ENCODE results near the gene RGS1.

DNA sequence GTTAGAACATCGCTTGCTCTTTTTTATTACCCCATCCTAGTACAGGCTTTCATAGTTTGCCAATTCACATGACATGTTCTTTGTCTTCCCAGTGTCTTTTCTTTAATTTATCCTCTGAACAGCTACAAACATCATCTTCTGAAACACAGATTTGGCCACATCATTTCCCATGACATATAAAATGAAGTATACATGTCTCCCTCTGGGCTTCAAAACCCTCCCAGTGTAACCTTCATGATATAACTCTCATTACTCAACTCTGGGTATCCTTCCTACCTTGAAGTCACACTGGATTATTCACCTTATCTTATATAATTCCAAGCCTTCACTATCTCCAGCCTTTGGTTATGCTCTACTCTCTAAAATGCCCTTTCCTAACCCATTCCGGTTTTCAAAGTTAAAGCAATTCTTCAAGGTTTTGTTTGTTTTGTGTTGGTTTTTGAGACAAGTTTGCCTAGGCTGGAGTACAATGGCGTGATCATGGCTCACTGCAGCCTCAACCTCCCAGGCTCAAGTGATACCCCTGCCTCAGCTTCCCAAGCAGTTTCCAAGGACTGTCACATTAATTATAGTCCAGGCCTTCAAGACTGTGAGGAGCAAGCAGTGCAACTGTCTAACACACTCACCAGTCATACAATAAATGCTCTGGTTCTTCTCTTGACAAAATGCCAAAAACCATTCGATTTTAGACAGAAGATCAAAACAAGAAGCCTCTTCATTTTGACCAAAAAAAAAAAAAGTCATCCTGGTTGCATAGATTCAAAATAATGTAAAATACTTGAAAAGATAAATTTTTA, 5.8 kb downstream of the RGS1 start:
- TF ChIP-seq NFIX (CRISPR knock-in tag; IDR thresholded peaks at IDR 0.05; ENCODE audit: low read depth) (no peak), ZNF274 (IDR thresholded peaks at IDR 0.05; ENCODE audit: borderline replicate concordance, low read depth, low read length) (no peak), ZNF830 (CRISPR knock-in tag; IDR thresholded peaks at IDR 0.05) (no peak), KLF10 (CRISPR knock-in tag; IDR thresholded peaks at IDR 0.05) (no peak), NCOA6 (IDR thresholded peaks at IDR 0.05) (no peak), MXI1 (IDR thresholded peaks at IDR 0.05; ENCODE audit: low read depth, low read length) (no peak), SIN3A (IDR thresholded peaks at IDR 0.05; ENCODE audit: borderline replicate concordance in 2 of 2, control insufficient read depth in 1 of 2, low read depth in 2 of 2, low read length in 2 of 2) (no peak), FOXA1 (IDR thresholded peaks at IDR 0.05; ENCODE audit: borderline replicate concordance) (no peak), POLR2AphosphoS5 (IDR thresholded peaks at IDR 0.05; ENCODE audit: control insufficient read depth, insufficient read depth, low read depth, low read length) (no peak), ZFX (CRISPR knock-in tag; IDR thresholded peaks at IDR 0.05) (no peak), RFX5 (IDR thresholded peaks at IDR 0.05; ENCODE audit: low read depth, low read length) (no peak)
- TF ChIP-seq, protein P1, sequence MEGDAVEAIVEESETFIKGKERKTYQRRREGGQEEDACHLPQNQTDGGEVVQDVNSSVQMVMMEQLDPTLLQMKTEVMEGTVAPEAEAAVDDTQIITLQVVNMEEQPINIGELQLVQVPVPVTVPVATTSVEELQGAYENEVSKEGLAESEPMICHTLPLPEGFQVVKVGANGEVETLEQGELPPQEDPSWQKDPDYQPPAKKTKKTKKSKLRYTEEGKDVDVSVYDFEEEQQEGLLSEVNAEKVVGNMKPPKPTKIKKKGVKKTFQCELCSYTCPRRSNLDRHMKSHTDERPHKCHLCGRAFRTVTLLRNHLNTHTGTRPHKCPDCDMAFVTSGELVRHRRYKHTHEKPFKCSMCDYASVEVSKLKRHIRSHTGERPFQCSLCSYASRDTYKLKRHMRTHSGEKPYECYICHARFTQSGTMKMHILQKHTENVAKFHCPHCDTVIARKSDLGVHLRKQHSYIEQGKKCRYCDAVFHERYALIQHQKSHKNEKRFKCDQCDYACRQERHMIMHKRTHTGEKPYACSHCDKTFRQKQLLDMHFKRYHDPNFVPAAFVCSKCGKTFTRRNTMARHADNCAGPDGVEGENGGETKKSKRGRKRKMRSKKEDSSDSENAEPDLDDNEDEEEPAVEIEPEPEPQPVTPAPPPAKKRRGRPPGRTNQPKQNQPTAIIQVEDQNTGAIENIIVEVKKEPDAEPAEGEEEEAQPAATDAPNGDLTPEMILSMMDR (IDR thresholded peaks at IDR 0.05 in 2 of 3, conservative IDR thresholded peaks at IDR 0.05 in 1 of 3; ENCODE audit: insufficient read depth in 2 of 3, low read depth in 1 of 3, low read length in 3 of 3), result no peak
- TF ChIP-seq, protein P2, sequence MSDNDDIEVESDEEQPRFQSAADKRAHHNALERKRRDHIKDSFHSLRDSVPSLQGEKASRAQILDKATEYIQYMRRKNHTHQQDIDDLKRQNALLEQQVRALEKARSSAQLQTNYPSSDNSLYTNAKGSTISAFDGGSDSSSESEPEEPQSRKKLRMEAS (CRISPR knock-in tag; IDR thresholded peaks at IDR 0.05), result no peak

Data from K562 (cell line).